ENCODE measurements around the gene KIFC1.
"Not testable (repeated sequence)": the region's sequence is repeated elsewhere in the genome, so short reads cannot be mapped to it uniquely, and the experiment has no call there.

The KIFC1 gene

GRCh38 chr6:33375143-33375671 lies 16.4 kb upstream of the KIFC1 start:
- DNase-seq (ENCODE audit: low read depth) = no peak

GRCh38 chr6:33377171-33377570 lies 14.5 kb upstream of the KIFC1 start:
- no peak for DNase-seq (ENCODE audit: low read depth)

GRCh38 chr6:33379184-33379583 lies 12.4 kb upstream of the KIFC1 start:
- DNase-seq (ENCODE audit: low read depth) = not testable (repeated sequence)

GRCh38 chr6:33380272-33380981 lies 11.2 kb upstream of the KIFC1 start:
- DNase-seq (ENCODE audit: low read depth) = no peak

- DNase-seq (ENCODE audit: low read depth) = no peak
Measured at GRCh38 chr6:33383427-33384185, 8.0 kb upstream of the KIFC1 start.

- DNase-seq (ENCODE audit: low read depth) = no peak
Measured at GRCh38 chr6:33384581-33385020, 7.0 kb upstream of the KIFC1 start.

GRCh38 chr6:33390173-33390572 lies 1.4 kb upstream of the KIFC1 start:
- DNase-seq (ENCODE audit: low read depth) = no peak

- no peak for DNase-seq (ENCODE audit: low read depth)
Measured at GRCh38 chr6:33390767-33391277, 801 bp upstream of the KIFC1 start.

GRCh38 chr6:33391922-33392594 lies 435 bp downstream of the KIFC1 start:
- peak; percentile 63 for DNase-seq (ENCODE audit: low read depth)

GRCh38 chr6:33392595-33392948 lies 949 bp downstream of the KIFC1 start:
- DNase-seq (ENCODE audit: low read depth) = no peak

- DNase-seq (ENCODE audit: low read depth) = no peak
Measured at GRCh38 chr6:33392979-33393378, 1.4 kb downstream of the KIFC1 start.

- DNase-seq (ENCODE audit: low read depth) = no peak
Measured at GRCh38 chr6:33397541-33397940, 5.9 kb downstream of the KIFC1 start.

GRCh38 chr6:33398601-33399000 lies 7.0 kb downstream of the KIFC1 start:
- not testable (repeated sequence) for DNase-seq (ENCODE audit: low read depth)

- DNase-seq (ENCODE audit: low read depth) = not testable (repeated sequence)
Measured at GRCh38 chr6:33399881-33400280, 8.3 kb downstream of the KIFC1 start.

GRCh38 chr6:33404884-33405283 lies 13.3 kb downstream of the KIFC1 start:
- DNase-seq (ENCODE audit: low read depth) = no peak

GRCh38 chr6:33405386-33405940 lies 13.8 kb downstream of the KIFC1 start:
- DNase-seq (ENCODE audit: low read depth) = no peak

GRCh38 chr6:33406126-33406525 lies 14.5 kb downstream of the KIFC1 start:
- DNase-seq (ENCODE audit: low read depth) = no peak

- DNase-seq (ENCODE audit: low read depth) = no peak
Measured at GRCh38 chr6:33407132-33407718, 15.6 kb downstream of the KIFC1 start.

GRCh38 chr6:33410050-33410710 lies 18.6 kb downstream of the KIFC1 start:
- DNase-seq (ENCODE audit: low read depth) = peak; percentile 99

- no peak for DNase-seq (ENCODE audit: low read depth)
Measured at GRCh38 chr6:33410711-33411631, 19.3 kb downstream of the KIFC1 start, which contains the start of gene PHF1. Gene PHF1 (plus strand): TSS chr6:33411014. CDS start chr6:33412264, 1,250 bp downstream.

All from activated T-cell treated with anti-CD3 and anti-CD28 coated beads for 48 hours (primary cell).